ENCODE measurements around the gene SLC41A3.
"Not testable (repeated sequence)": the region's sequence is repeated elsewhere in the genome, so short reads cannot be mapped to it uniquely, and the experiment has no call there.

The SLC41A3 gene

DNA sequence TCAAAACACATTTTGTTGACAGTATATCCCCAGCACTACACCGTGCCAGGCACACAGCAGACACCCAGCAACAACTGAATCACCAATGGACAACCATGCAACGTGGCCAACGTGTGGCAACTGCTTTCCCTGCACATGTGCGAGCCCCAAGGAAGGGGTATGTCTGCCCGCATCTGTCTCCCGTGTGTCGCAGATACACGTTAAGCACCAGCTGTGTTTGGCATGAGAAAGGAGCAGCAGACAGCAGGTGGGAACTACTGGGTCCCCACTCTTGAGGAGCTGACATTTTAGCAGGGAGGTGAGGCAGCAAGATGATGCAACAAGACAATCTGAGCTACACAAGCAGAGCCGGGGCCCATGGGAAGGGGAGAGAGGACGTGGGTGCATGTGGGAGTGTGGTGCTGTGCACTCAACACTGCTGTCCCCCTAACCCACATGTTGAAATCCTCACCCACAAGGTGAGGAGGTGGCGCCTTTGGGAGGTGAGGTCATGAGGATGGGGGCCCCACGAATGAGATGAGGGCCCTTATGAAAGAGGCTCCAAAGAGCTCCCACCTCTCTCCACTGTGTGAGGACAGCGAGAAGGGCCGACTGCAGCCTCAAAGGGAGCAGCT is 58.7 kb downstream of the SLC41A3 start:
- no peak for DNase-seq

DNA sequence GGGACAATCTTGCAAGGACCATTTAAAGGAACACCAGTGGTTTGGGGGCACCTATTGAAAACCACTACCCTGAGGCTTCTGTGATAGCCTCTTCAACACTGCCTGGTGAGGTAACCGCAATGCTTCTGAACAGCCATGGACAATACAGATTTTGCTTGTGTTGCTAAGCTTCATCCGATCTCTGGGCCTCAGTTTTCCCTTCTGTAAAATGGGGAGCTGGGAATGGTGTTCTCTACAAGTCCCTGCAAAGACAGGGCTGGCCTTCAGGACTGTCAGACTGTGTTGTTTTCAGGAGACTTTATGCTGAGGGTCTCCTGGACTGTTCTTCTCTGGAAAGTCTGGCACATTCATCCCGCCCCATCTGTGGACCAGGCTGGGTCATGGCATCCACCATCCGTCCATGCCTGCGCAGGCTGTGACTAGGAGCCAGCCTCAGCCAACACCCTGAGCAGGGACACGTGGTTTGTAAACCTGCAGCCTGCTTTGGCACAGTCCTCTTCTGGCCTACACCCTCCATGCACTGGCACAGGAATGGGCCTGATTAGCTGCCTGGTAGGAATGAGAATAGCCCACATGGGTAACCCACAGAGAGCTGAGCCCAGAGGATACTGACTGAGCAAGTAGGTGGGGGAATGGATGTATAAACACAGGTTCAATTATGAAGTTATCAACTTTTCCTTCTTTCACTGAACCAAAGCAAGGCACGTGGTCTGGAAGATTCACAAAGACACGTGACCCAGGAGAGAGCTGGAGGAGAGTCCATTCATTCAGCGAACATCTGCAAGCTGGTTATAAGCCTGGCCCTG is 59.7 kb downstream of the SLC41A3 start:
- DNase-seq: no peak

DNA sequence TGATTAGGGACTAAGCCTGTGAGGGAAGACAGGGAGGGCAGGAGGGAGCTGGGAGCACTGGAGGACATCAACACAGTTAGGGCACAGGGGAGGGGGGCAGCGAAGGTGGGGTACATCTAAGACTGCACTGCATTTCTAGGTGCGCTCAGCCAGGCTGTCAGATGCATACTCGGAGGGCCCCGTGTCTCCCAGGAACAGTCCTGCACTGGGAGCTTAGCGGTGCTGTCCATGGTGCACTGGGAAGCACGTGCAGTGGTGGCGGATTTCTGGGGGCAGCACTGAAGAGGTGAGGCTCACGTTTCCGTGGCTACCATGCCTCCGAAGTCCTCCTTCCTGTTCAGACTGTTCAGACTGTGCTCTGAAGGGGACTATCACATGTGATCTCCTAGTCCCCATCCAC is 60.5 kb downstream of the SLC41A3 start:
- no peak for DNase-seq

DNA sequence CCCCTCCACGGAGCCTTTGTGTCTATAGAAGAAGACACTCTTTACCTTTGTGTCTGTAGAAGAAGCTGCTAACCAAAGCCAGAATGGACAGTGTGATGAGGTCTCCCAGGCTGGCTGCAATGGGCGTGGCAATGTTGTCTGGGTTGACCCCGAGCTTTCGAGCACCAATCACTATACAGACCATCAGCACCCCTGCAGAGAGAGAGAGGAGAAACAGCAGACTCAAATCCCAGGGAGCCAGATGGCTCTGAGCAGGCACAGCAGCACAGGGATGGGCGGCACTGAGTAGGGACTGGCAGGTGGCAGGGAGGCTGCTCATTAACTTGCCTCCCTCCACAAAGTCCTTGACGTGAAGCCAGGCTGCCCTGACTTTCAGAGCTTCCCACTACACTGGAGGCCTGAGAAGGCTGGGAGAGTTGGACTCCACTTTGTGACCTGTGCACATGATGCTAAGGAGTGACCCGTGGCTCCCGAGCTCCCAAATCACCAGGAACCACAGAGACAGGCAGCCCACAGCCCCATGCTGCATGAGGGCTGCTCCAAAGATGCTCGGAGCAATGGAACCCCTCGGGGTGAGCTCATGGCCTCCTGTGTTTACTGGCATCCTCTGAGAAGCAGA is 61.1 kb downstream of the SLC41A3 start:
- DNase-seq: no peak

DNA sequence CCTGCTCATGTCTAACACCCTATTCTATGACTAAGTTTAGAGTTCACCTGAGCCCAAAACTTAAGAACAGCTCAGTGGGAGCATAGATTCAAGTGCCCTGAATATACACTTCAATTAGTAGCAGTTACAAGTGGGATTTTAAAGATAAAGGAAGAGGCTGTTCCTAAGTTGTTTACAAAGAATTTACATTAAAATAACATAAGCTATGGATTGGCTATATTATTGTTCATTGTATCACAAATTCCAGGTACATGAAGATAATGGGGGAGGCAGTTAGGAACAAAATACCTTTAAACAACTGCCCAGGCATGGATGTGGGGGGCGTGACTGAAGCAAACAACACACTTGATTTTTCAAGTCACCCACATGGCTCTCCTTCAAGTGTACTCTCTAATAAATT is 62.2 kb downstream of the SLC41A3 start:
- no peak for DNase-seq

DNA sequence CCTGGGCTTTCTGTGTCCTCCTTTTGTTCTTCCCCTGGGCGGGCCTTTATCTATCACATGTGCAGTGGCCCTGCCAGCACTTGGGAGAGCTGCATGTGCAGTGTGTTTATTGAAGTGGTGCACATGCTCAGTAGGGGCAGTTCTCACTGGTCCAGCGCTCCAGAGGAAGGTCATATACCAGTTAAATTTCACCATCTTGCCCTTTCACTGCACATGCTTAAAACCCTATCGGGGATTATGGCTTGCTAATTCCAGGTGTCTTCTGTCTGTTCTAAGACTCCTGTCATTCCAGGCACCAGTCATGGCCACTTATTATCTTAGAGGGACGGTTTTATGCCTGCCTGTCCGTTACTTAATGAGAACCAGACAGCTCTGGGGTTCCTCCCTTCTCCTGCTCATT is 62.7 kb downstream of the SLC41A3 start:
- DNase-seq: no peak

DNA sequence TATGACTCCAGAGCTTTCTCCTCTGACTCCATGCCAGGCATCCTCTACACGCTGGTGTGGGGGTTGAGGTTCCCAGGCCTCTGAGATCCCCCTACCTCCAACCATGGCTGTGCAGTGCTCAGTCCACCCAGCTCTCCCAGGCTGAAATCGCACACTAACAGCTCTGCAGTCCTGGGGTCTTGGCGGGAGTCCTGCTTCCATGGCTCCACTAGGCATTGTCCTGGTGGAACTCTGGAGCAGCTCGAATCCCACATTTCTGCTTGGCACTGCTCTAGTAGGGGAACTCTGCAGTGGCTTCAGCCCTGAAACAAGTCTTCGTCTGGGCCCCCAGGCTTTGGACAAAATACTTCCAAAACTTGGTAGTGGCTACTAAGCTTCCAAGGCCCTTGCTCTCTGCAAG is 64.2 kb downstream of the SLC41A3 start:
- no peak for DNase-seq

DNA sequence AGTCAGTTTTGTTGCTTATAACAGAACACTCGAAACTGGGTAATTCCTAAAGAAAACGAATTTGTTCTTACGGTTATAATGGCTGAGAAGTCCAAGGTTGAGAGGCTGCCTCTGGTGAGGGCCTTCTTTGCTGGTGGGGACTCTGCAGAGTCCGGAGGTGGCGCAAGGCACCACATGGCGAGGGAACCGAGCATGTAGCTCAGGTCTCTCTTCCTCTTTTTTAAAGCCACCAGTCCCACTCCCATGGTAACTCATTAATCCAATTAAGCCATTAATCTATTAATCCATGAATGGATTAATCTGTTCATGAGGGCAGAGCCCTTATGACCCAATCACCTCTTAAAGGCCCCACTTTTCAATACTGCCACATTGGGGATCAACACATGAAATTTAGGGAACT is 64.9 kb downstream of the SLC41A3 start:
- DNase-seq: peak in 2 of 4 experiments; percentile 8 to 15

DNA sequence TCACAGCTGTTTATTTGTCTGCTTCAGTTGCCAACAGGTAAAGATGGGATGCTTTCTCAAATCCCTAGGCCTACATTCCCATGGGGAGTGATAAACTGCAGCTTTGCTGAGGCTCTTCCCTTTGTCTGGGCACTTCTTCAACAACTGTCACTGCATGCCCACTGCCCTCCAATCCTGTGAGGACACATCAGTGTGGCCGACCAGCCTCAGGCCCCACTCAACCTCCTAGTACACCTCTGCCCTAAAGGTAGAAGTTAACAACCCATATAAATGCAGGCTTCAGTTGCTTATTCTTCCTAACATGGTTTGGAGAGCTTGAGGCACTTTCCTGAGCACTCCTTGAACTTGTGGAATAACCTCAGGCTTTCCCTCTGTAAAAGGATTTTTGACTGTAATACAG is 65.4 kb downstream of the SLC41A3 start:
- no peak for DNase-seq

DNA sequence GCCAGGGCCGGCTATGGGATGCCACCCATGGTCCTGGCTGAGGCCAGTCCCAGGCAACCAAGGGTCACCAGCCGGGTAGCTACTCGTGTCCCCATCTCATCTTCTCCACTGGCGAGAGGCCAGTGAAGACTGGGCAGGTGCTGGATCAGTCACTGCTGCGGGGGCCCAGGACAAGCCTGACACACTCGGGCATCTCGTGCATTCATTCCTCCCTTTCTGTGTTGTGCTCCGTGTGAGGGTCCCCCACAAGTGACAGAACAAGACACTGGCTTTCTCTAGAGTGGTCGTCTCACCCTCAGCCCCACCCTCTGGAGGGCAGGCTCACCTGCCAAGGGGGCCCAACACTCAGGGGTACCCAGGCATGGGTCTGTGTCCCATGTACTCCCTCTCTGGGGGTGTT is 66.6 kb downstream of the SLC41A3 start:
- DNase-seq: no peak

DNA sequence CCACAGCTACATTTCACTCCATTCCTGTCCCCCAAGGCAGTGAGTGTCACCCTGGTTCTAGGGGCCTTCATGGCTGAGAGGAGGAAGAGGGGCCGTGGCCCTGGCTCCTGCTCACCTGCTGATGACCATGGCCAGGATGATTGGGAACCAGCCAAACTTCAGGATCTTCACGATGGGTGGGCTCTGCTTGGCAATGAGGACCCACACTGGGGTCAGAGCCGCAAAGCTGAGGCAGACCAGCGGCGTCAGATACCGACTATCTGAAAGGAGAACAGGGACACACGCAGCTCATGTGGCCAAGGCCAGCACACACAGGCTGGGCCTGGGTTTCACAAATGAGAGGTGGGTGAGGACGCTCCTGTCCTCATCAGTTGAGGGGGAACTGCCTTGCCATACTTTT is 67.3 kb downstream of the SLC41A3 start:
- DNase-seq: no peak

DNA sequence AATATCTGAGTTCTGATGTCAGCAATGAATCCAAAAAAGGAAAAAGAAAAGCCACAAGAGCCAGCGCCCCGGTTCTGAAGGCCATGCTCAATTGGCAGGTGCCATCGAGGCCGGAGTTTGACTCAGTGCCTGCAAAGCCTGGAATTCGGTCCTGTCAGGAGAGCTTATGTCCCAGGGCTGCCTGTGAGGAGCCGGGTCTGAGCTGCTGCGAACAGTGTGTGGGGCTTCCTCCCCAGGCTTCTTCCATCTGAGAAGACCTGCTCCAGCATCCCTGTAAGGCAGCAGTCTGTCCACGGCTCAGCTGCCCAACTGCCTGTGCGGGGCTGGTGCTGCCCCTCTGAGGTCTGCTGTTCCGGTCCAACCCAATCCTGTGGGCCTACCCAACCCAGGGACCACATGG is 68.8 kb downstream of the SLC41A3 start:
- no peak for DNase-seq

DNA sequence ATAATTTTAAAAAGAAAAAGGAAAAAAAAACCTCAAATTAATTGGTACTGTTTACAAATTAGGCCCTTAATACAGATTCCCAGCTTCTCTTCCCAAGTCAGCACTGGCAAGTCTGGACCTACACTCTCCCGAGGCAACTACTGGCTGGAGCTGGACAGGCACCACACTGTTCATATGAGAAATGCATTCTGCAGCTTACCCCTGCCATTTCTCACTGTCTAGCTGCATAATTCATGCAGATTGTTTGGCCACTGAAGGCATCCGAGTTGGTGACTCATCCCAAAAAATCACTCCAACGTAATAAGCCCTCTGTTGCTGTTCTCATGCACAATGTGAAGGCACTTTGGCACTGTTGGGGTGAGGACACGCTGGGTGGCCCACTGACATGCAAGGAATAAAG is 69.7 kb downstream of the SLC41A3 start:
- no peak for DNase-seq

DNA sequence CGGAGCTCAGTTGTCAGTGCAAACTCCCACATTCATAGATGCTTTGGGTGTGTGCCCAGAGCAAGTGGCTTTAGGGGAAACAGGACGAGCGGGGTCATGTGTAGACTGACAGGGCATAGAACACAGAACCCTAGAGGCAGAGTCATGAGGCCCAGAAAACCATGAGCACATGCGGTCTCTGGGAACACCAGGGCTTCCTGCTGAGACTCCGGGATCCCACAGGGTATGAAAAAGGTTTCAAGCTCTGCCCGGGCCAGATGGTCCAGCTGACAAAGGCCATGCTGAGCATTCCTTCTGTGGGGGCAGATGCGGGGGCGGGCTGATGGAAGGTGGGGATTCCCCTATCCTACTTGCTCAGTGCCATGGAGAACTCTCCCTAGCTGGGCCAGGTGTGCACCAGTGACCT is 70.2 kb downstream of the SLC41A3 start:
- DNase-seq: no peak

DNA sequence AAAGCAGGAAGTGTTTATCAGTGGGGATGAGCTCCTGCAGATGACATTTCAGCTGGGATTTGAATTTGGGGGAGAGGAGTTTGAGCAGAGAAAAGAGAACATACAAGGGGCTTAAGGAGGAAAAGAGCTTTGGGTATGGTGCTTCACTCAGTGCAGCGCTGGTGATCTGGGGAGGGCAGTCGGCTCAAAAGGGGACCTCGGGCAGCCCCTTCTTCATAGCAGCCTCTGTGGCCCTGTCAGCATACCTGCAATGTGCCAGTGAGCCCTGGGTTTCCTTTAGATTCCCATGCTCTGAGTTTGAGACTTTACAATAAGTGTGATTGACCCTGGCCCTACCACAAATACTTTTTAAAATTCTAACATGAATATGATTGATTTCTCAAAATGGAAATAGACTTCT is 74.7 kb downstream of the SLC41A3 start:
- DNase-seq: no peak

DNA sequence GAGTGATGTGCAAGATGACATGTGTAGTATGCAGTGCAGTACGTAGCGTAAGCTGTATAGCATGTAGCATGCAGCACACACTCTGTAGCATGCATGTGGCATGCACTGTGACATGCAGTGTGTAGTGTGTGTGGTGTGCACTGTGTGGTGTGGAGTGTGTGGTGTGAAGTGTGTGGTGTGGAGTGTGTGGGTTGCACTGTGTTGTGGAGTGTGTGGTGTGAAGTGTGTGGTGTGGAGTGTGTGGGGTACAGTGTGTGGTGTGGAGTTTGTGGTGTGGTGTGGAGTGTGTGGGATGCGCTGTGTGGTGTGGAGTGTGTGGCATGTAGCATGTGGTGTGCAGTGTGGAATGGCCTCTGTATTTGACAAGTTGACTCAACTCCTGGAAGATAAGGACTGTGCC is 75.7 kb downstream of the SLC41A3 start:
- DNase-seq: no peak

DNA sequence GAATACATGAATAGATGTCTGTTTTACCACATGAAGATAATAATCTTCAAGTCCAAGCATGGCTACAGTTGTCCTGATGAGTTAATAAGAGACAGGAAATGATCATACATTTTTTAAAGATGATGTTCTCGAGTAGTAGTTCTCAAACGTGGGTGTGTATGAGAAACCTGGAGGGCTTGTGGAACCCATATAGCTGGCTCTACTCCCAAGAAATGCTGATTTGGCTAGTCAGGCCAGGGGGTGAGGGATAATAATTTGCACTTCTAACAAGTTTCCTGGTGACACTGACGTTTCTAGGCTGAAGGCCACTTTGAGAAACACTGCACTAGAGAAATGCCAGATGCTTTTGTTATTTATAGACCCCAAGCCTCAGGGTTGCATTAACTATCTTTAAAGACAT is 78.0 kb downstream of the SLC41A3 start:
- no peak for DNase-seq

DNA sequence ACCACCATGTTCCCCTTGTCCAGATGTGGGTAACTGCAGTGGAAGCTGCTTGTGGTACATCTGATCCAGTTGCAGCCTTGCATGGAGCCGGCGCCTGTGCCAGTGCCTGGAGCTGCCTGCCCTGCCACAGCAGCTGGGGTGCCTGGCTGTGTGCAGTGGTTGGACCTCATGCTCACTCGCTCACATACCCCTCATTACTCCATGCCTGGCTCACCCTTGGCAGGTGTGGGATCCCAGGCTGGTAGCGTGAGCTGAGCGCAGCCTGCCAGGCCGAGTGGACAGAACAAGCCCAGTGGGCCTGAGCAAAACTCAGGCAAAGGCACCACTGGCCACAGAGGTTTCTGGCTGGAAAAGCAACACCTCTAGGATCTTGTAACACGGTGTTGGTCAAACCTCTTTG is 79.2 kb downstream of the SLC41A3 start:
- no peak for DNase-seq

DNA sequence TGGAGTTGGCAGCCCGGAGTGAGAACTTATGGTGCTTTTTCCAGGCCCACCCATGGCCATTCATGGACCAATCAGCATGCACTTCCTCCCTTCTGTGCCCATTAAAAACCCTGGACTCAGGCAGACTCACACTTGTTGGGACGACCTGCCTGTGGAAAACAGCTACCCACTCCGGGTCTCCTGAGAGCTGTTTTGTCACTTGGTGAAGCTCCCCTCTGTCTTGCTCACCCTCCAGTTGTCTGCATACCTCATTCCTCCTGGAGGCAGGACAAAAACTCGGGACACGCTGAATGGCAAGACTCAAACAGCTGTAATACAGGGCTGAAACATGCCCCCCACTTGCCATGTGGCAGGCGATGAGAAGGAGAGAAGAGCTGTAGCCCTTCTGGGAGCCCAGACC is 79.7 kb downstream of the SLC41A3 start:
- no peak for DNase-seq

DNA sequence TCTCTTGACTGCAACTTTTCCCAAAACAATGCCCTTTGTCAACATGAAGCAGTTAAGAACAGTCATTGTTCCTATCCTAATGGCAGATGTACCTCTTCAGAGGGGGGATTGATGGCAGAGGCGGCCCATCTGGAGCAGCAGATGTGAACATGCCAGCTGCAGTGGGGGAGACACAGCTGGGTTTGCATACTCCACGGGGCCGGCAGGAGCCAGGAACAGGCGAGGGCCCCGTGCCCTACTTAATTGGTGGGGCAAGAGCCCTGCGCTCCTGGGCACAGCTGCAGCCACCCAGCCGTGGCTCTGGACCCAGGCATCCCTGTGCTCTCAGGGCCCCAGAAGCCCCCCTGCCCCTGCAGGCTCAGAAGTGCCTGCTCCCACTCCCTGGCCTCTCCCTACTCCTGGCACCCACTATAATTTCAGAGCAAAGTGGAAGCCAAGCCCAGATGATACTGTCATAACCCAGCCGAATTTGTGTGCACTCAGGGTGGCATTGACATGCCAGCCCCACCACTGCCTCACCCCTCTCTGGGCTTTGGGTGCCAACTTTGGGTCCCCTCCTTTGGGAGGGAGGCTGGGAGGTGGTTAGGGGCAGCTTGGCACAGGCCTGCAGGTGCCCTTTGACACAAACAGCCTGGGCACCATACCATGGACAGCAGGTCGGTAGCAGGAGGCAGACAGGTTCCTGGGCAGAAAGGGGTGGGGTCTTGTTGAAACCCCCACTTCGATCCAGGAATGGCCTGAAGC is 80.3 kb downstream of the SLC41A3 start:
- DNase-seq: no peak

DNA sequence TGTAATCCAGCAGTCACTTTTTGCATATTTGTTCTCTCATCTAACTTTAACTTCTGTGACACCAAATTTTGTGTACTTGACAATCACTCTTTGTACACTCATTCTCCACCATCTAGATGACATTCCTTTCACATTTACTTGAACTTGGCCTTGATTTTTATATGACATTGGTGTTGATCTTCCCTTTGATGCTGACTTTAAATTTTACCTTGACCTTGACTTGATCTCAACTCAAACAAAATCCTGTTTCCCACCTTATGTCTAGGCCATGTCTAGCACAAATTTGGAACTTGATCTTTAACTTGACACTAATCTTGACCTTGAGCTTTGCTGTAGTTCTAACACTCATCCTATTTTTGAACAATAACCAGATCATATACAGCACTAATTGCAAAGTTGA is 81.7 kb downstream of the SLC41A3 start:
- no peak for DNase-seq

DNA sequence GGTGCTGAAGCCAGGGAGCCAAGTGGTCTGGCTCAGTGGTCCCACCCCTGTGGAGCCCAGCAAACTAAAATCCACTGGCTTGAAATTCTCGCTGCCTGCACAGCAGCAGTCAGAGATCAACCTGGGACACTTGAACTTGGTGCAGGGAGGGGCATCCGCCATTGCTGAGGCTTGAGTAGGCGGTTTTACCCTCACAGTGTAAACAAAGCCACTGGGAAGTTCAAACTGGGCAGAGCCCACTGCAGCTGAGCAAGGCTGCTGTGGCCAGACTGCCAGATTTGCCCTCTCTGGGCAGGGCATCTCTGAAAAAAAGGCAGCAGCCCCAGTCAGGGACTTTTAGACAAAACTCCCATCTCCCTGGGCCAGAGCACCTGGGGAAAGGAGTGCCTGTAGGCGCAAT is 87.2 kb downstream of the SLC41A3 start:
- DNase-seq: not testable (repeated sequence)

DNA sequence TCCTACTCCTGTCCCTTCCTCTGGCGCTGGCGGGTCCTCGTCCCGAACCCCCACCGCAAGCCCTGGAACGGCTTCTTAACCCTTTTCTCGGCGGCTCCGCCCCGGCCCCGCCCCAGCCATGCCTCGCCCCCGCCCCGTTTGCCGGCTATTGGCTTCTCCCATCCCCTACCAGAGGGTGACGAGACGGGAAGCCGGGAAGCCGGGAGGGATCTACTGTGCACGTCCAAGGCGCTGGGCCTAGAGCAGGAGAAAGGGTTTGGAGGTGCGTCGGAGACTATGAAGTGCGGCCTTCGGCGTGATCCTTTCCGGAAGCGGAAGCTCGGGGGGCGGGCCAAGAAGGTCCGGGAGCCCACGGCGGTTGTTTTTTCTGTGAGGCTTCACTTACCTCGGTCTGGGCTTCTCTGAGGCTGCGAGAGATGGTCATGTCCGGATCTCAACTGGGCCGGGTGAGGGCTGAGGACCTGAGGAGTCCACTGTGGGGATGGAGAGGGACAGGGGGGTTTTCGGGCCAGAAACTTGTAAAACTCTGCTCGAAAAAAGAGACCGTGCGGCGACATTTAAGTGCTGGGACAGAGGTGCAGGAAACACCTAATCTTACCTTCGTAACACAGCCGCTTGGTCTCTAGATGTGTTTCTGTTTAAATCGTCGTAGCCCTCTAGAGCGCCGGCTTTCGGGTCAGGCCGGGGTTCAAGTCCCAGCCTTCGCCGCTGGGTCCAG is 93.5 kb downstream of the SLC41A3 start:
- peak; percentile 74 to 90 (median 85) for DNase-seq

Measured in suppressor macrophage (primary cell).